ENCODE results near the gene COA3. TPM values are rescaled to one million over a fixed set of nuclear protein-coding genes. Genes with fewer than 3 reads are reported as not detected.
"Not testable (repeated sequence)": the region's sequence is repeated elsewhere in the genome, so short reads cannot be mapped to it uniquely, and the experiment has no call there.

COA3 gene
- total RNA-seq, 1 donor from 2014 or later: 93.9 TPM

GRCh38 chr17:42773290-42774035 is 25.0 kb downstream of the COA3 start, which contains the start of gene VPS25:
VPS25 (plus strand) TSS chr17:42773449; CDS start chr17:42773476, 27 bp downstream.
- Mint-ChIP-seq H3K27me3 (no peaks in the 10 kb centered on the region), H3K4me3 (peak within 1 kb of the TSS; percentile 99), H3K4me1 (ENCODE audit: unreplicated experiment) (peaks cover 20% of the 10 kb centered on the region), H3K9me3 (no peaks in the 10 kb centered on the region), H3K27ac (peak within 1 kb of the TSS; percentile 97), H3K36me3 (no peaks in the 10 kb centered on the region)
- no peak for DNase-seq (ENCODE audit: extremely low spot score, unreplicated experiment)
- TF ChIP-seq, protein P1, sequence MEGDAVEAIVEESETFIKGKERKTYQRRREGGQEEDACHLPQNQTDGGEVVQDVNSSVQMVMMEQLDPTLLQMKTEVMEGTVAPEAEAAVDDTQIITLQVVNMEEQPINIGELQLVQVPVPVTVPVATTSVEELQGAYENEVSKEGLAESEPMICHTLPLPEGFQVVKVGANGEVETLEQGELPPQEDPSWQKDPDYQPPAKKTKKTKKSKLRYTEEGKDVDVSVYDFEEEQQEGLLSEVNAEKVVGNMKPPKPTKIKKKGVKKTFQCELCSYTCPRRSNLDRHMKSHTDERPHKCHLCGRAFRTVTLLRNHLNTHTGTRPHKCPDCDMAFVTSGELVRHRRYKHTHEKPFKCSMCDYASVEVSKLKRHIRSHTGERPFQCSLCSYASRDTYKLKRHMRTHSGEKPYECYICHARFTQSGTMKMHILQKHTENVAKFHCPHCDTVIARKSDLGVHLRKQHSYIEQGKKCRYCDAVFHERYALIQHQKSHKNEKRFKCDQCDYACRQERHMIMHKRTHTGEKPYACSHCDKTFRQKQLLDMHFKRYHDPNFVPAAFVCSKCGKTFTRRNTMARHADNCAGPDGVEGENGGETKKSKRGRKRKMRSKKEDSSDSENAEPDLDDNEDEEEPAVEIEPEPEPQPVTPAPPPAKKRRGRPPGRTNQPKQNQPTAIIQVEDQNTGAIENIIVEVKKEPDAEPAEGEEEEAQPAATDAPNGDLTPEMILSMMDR (conservative IDR thresholded peaks at IDR 0.05): peak; percentile 24

- Mint-ChIP-seq H3K4me3 (peak overlapping the region; percentile 99), H3K4me1 (ENCODE audit: unreplicated experiment) (peaks cover 20% of the 10 kb centered on the region), H3K27me3 (peaks cover 2% of the 10 kb centered on the region), H3K9me3 (no peaks in the 10 kb centered on the region), H3K36me3 (no peaks in the 10 kb centered on the region), H3K27ac (peak overlapping the region; percentile 97)
- TF ChIP-seq, protein P1 (conservative IDR thresholded peaks at IDR 0.05): no peak
- DNase-seq (ENCODE audit: extremely low spot score, unreplicated experiment): no peak
Observed at GRCh38 chr17:42772945-42773289, 25.6 kb downstream of the COA3 start.

DNA sequence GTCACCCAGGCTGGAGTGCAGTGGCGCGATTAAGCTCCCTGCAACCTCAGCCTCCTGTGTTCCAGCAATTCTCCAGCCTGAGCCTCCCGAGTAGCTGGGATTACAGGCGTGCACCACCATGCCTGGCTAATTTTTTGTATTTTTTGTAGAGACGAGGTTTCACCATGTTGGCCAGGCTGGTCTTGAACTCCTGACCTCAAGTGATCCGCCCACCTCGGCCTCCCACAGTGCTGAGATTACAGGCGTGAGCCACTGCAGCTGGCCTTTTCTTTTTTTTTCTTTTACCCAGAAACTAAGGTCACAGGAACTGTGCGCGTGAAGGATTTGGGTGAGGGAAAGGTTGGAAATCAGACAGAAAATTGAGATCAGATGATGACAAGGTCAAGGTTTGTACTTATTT is 28.5 kb downstream of the COA3 start:
- H3K27ac Mint-ChIP-seq; H3K36me3 Mint-ChIP-seq; H3K4me3 Mint-ChIP-seq; DNase-seq (ENCODE audit: extremely low spot score, unreplicated experiment); H3K9me3 Mint-ChIP-seq: not testable (repeated sequence)
- Mint-ChIP-seq H3K27me3 (peaks cover 12% of the 10 kb centered on the region), H3K4me1 (ENCODE audit: unreplicated experiment) (peaks cover 20% of the 10 kb centered on the region)

DNA sequence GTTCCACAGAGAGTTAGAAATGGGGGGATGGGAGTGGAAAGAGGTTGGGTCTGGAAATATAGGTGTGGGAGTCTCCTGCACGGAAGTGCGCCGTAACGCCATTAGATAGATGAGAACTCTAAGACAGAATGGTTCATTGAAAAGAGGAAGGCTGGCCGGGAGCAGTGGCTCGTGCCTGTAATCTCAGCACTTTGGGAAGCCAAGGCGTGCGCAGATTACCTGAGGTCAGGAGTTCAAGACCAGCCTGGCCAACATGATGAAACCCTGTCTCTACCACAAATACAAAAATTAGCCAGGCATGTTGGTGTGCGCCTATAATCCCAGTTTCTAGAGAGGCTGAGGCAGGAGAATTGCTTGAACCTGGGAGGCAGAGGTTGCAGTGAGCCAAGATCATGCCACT is 30.5 kb downstream of the COA3 start:
- not testable (repeated sequence) for H3K27ac Mint-ChIP-seq; H3K9me3 Mint-ChIP-seq; H3K36me3 Mint-ChIP-seq; DNase-seq (ENCODE audit: extremely low spot score, unreplicated experiment); H3K4me3 Mint-ChIP-seq
- Mint-ChIP-seq H3K4me1 (ENCODE audit: unreplicated experiment) (peaks cover 11% of the 10 kb centered on the region), H3K27me3 (peaks cover 17% of the 10 kb centered on the region)

DNA sequence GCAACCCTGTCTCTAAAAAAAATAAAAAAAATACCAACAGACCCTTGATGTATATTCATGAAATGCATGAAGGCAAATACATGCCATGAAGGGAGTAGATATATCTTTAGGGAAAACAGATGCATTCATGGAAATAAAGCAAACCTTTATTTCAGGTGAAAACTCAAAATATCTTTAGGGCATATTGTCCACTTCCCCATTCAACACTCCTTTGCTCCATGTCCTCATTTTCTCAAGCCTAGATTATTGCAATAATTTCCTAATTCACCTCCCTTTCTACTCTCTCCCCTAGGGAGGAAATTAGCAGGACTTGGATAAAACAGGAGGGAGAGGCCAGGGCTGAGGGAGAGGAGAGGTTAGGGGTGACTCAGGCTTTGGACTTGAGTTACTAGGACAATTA is 31.0 kb downstream of the COA3 start:
- DNase-seq (ENCODE audit: extremely low spot score, unreplicated experiment): no peak
- no peaks in the 10 kb centered on the region for H3K36me3 Mint-ChIP-seq
- H3K4me3 Mint-ChIP-seq: no peak overlapping the region
- no peaks in the 10 kb centered on the region for H3K9me3 Mint-ChIP-seq
- peaks cover 12% of the 10 kb centered on the region for H3K4me1 Mint-ChIP-seq (ENCODE audit: unreplicated experiment)
- peaks cover 22% of the 10 kb centered on the region for H3K27me3 Mint-ChIP-seq
- TF ChIP-seq, protein P1 (conservative IDR thresholded peaks at IDR 0.05): no peak
- H3K27ac Mint-ChIP-seq: no peak overlapping the region

DNA sequence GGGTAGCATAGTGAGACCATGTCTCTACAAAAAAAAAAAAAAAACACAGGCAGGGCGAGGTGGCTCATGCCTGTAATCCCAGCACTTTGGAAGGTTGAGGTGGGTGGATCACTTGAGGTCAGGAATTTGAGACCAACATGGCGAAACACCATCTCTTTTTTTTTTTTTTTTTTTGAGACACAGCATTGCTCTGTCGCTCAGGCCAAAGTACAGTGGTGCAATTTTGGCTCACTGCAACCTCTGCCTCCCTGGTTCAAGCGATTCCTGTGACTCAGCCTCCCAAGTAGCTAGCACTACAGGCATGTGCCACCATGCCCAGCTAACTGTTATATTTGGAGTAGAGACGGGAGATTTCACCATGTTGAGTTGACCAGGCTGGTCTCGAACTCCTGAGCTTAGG is 32.4 kb downstream of the COA3 start:
- Mint-ChIP-seq H3K27me3 (peaks cover 32% of the 10 kb centered on the region), H3K36me3 (no peaks in the 10 kb centered on the region), H3K4me3 (no peak overlapping the region), H3K4me1 (ENCODE audit: unreplicated experiment) (peaks cover 12% of the 10 kb centered on the region), H3K27ac (no peak overlapping the region), H3K9me3 (no peaks in the 10 kb centered on the region)
- DNase-seq (ENCODE audit: extremely low spot score, unreplicated experiment): no peak
- TF ChIP-seq, protein P1 (conservative IDR thresholded peaks at IDR 0.05): no peak
